Tongue (tissue), 2 donors: Measurements from ENCODE around the gene CCDC88B. TPM values are rescaled to one million over a fixed set of nuclear protein-coding genes. Genes with fewer than 3 reads are reported as not detected.

Source experiments
- DNase-seq: peaks from one replicate; pipeline ENCODE4 v3.0.0-alpha.2; 2015
- total RNA-seq: library from RNA; depleted of rRNA; stranded (reverse); fragments of >200 nt; gene quantifications from one replicate; pipeline ENCODE4 v1.2.3, GENCODE V29; 2014

Gene CCDC88B
- total RNA-seq, 1 donor from 2014 or later = 6.4 TPM

DNA sequence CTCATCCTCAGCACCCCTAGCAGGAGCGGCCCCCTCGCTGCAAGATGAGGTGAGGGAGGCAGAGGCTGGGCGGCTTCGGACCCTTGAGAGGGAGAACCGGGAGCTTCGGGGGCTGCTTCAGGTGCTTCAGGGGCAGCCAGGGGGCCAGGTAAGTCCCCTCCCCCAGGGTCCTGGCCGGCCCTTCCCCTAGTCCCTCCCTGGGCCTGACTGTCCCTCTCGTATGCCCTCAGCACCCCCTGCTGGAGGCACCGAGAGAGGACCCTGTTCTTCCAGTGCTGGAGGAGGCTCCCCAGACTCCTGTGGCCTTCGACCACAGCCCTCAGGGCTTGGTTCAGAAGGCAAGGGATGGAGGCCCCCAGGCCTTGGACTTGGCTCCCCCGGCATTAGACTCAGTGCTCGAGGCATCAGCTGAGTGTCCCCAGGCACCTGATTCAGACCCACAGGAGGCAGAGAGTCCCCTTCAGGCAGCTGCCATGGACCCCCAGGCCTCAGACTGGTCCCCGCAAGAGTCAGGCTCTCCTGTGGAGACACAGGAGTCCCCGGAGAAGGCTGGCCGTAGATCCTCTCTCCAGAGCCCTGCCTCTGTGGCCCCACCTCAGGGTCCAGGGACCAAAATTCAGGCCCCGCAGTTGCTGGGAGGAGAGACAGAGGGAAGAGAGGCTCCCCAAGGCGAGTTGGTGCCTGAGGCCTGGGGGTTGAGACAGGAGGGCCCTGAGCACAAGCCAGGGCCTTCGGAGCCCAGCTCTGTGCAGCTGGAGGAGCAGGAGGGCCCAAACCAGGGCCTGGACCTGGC, 4.0 kb downstream of the CCDC88B start:
- DNase-seq = no peak

DNA sequence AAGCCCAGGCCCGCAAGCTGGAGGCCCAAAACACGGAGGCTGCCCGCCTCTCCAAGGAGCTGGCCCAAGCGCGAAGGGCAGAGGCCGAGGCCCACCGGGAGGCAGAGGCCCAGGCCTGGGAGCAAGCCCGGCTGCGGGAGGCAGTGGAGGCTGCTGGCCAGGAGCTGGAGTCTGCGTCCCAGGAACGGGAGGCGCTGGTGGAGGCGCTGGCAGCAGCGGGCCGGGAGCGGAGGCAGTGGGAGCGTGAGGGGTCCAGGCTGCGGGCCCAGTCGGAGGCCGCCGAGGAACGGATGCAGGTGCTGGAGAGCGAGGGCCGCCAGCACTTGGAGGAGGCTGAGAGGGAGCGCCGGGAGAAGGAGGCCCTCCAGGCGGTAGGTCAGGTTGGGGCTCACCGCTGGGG, 4.8 kb downstream of the CCDC88B start:
- no peak for DNase-seq

- no peak for DNase-seq
Measured at GRCh38 chr11:64347193-64347867, 7.3 kb downstream of the CCDC88B start.

DNA sequence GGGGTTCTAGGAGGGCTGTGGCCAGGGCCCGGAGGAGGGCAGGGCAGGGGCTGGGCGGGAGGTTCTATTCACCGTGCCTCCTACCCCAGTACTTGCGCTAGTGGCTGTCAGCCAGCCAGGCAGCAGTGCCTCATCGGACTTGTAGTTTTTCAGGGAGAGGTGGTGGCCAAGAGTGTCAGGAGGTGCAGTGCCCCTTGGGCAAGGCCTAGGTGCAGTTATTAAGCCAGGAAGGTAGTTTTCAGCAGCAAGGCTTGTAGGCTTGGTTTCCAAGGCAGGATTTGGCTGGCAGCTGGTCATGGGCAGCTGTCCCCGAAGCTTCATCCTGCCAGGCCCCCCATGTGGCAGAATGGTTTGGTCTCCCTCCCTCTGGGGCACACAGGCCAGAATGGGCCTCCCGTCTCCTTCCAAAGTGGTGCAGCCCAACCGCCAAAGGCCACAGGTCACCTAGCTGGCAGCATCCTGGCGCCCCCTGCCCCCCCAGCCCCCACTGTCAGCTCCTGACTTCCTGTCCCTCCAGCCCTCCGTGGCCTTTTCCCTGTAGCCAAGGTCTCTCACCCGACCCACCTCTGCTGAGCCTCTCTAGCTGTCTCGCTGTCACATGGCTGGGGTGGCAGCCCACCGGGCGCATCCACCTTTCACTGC, 8.5 kb downstream of the CCDC88B start:
- DNase-seq = peak; percentile 74

DNA sequence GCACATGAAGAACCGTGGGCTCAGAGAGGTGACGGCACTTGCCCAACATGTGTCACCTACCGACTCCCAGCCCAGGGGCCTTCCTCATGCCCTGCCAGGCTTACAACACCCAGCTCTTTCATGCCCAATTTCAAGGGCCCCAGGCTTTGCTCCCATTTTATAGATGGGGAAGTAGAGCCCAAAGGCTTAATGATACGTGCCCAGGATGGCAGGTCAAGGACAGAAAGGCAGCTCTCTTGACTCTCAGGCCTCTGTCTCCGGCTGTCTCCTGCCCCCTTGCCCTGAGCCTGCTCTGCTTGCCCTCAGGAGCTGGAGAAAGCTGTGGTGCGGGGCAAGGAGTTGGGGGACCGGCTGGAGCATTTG, 9.0 kb downstream of the CCDC88B start:
- no peak for DNase-seq

DNA sequence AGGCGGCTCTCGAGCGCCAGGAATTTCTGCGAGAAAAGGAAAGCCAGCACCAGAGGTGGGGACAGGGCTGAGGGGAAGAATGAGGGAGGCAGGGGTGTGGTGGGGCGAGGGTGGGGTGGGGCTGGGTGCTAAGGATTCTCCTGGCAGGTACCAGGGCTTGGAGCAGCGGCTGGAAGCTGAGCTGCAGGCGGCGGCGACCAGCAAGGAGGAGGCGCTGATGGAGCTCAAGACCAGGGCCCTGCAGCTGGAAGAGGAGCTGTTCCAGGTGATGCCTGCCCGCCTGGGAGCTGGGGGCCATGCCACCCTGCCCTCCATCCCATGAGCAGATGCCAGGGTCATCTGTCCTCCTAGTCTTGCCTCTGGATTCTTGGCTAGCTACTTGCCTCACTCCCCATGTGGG, 9.4 kb downstream of the CCDC88B start:
- DNase-seq = no peak

- DNase-seq = no peak
Measured at GRCh38 chr11:64351136-64351631, 11.2 kb downstream of the CCDC88B start.

GRCh38 chr11:64352099-64352994, 12.3 kb downstream of the CCDC88B start:
- peak; percentile 68 for DNase-seq

DNA sequence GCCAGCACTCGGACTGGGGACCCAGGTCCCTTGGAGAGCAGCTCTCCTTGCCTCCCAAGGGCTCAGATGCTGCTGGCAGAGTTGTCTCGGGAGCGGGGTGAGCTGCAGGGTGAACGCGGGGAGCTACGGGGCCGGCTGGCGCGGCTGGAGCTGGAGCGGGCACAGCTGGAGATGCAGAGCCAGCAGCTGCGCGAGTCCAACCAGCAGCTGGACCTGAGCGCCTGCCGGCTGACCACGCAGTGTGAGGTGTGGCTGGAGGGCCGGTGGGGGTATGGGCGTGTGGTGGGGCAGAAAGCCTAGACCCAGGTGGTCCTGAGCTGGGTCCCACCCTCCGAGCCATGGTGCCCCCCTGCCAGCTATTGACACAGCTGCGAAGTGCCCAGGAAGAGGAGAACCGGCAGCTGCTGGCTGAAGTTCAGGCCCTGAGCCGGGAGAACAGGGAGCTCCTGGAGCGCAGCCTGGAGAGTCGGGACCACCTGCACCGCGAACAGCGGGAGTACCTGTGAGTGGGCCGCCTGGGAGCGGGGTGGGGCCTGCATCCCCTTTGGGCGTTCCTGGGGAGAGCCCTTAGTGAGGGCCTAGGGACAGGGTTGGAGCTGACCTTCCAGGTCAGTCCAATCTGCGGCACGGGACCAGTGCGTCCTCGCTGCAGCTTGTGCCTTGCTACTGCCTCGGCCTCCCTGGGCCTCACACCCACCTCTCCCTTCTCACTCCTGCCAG, 13.2 kb downstream of the CCDC88B start:
- peak; percentile 75 for DNase-seq

DNA sequence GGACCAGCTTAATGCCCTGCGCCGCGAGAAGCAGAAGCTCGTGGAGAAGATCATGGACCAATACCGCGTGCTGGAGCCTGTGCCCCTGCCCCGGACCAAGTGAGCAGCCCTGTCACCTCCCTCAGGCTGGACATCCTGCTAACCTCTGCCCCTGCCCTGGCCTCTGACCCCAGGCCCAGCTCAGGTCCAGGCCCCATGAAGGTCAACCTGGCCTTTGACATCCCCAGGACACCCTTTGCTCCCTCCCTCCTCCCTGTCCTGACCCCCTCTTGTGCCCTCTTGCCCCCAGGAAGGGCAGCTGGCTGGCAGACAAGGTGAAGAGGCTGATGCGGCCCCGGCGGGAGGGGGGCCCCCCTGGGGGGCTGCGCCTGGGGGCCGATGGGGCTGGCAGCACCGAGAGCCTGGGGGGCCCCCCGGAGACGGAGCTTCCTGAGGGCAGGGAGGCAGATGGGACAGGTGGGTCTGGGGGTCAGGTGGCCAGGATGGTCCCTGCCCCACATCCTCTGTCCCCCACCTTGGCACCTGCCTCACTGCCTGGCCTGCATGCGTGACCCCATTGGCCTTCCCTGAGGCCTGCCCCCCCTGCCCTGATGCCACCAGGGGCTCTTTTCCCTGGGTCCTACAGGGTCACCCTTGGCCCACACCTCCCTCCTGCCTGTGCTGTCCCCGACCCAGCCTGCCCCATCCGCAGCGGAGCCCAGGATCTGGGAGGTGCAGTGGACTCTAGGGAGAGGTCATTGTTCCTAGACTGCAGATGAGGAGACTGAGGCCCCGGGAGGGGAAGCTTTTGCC, 13.9 kb downstream of the CCDC88B start:
- no peak for DNase-seq

DNA sequence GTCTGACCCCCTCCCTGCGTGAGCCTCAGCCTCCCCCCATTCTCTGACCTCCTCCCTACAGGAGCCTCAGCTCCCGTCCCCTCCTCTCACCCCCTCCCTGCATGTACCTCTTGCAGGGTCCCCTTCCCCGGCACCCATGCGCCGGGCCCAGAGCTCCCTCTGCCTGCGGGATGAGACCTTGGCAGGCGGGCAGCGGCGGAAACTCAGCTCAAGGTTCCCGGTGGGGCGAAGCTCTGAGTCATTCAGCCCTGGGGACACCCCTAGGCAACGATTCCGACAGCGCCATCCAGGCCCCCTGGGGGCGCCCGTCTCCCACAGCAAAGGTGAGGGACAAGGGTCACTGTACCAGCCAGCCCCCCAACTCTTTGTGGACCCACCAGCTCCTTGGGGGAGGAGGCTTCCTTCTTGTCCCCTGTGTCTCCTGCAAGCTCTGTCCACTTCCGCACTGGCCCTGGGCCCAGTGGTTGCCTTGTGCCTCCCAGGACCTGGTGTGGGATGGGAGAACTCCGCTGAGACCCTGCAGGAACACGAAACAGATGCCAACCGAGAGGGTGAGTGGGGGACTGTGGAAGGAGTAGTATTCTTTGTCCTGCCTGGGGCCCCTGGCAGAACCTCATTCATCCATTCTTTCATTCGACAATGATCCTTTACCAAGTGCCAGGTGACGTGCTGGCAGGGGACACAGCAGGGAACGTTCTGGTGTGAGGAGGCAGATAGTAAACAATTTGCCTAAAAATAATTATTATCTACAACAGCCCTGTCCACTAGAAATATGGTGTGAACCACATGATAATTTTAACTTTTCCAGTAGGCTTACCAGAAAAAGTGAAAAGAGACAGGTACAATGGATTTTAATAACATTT, 15.3 kb downstream of the CCDC88B start:
- peak; percentile 67 for DNase-seq

DNA sequence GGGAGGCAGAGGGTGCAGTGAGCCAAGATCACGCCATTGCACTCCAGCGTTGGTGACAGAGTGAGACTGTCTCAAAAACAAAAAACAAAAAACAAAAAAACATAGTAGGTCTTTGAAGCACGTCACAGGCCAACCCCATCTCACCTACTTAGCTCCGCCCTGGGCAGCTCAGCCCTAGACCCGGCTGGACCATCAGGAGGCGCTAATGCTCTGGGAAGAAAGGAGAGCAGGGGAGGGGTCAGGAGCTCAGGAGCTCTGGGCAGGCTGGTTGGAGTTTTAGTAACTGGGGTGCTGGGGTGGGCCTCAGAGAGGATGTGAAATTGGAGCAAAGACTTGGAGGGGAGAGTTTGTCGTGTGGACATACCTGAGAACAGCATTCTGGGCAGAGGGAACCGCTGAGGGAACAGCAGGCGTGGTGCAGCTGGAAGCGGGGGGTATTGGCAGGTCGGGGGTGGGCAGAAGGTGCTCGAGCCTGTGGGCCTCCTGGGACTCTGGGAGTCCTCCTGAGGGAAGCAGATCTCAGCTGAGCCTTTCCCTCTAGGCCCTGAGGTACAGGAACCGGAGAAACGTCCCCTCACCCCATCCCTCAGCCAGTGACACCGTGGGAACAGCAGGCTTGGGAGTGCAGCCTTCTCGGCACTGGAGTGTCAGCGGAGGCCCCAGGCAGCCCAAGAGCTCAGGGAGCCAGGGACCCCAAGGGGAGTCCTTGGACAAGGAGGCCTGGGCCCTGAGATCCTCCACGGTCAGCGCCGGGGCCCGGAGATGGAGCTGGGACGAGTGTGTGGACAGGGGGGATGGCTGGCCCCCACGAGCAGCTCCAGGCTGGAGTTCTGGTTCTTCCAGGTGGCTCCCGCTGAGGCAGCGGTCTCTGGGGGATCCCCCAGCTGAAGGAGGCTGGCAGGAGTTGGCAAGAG, 16.8 kb downstream of the CCDC88B start:
- DNase-seq = peak; percentile 57

DNA sequence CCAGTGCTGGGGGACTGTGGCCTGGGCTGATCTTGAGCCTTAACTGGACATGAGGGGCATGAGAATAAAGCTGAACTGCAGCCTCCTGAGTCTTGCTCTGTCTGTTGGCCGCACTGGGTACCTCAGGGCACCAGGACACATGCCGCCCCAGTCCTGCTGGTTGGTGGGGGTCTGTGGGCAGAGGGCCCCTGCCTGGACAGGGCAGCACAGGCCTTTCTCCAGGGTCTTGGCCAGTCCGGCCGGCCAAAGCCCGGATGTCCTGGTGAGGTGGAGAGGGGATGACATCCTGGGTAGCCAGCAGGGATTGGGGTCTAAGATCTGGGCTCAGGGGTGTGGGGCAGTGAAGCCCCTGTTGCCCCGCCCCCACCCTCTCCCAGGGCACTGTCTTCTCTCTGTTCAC, 17.4 kb downstream of the CCDC88B start:
- DNase-seq = no peak

GRCh38 chr11:64357904-64358535, 18.0 kb downstream of the CCDC88B start:
- DNase-seq = no peak

GRCh38 chr11:64358536-64358906, 18.5 kb downstream of the CCDC88B start:
- no peak for DNase-seq

- DNase-seq = peak; percentile 81
Measured at GRCh38 chr11:64358907-64359711, 19.1 kb downstream of the CCDC88B start, which contains the start of gene RPS6KA4. Gene RPS6KA4, plus strand, starts transcription at chr11:64359162. Its CDS starts 74 bp downstream, at chr11:64359236.
